CD4-positive, alpha-beta T cell treated with Interleukin-17A for 4 hours (primary cell): ENCODE results near the gene RASGEF1B.

Experiments used
- DNase-seq: peaks from one replicate; pipeline ENCODE4 v3.0.0-alpha.2; 2020; ENCODE audit warnings: mixed read lengths

The RASGEF1B gene

DNA sequence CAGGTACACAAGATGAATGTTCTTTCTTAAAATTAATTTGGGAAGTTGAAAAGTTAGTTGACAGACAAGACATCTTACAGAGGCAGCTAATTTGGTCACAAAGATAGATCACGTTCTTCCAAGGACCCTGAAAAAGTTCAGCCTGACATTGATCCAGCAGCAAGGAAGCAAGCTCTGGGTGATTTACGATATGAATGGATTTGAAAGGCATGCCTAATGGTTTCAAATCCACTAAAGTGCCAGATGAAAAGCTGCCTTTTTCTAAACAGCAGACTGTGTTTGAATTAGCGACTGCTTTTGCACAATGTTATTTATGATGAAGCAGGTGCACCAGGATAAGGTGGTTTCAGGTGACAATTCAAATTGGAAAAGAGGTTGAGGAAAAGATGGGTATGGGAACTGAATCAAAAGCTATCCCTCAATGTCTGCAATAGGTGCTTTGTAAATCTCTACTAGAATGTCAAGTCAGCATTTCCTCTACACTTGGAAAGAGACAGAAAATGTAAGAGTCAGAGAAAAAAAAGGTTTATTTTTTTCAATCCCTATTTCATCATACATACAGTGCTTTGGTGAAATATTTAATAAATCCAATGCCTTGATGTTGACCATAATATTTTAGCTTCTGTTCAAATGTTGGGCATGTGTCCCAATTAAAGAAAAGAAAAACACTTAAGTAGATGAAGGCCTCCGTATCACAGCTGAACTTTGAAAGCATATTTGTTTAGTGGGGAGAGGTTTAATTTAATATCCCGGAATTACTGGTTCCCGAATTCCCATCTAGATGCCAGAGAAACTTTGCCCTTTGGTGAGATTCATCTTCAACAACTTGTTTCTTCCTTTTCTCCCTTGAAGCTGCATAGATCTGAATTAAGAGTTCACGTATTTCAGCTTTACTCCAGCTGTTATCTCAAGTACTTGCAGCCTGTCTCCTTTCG is 6.0 kb downstream of the RASGEF1B start:
- DNase-seq = no peak

GRCh38 chr4:81460834-81461233 is 10.9 kb downstream of the RASGEF1B start:
- no peak for DNase-seq

DNA sequence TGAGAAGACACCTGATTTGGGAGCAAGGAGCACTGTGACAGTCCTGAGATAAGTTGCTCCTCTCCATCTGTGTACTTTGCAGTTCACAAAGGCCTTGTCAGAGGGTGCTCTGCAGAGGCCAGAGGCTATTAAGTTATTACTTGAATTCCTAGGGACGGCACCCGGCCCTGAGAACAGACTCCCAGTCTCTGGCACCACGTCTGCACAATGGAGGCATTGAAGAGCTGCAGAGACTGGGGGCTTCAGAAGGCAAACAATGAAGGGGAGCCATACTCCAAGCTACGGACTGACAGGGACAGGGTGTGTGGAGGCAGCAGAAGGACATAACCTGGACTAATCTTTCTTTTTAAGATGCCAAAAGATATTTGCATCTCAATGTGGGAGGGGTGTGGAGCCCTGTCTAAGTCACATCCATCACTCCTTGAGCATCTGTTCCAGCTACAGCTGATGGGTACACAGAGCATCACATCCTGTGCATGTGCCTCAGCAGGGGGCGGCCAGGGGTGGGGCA is 11.5 kb downstream of the RASGEF1B start:
- DNase-seq = no peak

GRCh38 chr4:81459228-81459627 is 12.5 kb downstream of the RASGEF1B start:
- DNase-seq = no peak

DNA sequence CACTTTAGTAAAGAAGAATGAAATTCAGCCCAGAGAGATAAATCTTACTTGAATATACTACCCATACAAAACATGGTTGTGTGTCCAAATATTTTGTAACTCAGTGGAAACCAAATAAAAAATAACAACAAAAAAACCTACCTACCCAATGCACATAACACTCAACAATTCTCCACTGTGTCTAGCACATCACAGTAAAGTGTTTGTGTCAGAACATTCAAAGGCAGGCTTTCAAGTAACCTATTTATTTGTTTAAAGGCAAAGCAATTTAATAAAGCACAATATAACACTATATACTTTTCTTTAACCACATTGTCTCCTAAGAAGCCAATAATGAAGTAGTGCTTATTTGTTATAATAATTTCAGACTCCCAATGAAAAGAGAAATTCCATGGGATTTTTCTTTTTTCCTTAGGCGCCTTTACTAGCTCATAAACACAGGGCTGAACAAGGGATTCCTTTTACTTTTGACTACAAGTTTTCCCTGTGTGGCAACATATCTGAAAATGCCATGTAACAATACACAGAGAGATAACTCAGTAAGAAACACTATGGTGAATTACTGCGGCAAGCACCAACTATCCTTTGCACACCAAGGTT is 13.7 kb downstream of the RASGEF1B start:
- no peak for DNase-seq

DNA sequence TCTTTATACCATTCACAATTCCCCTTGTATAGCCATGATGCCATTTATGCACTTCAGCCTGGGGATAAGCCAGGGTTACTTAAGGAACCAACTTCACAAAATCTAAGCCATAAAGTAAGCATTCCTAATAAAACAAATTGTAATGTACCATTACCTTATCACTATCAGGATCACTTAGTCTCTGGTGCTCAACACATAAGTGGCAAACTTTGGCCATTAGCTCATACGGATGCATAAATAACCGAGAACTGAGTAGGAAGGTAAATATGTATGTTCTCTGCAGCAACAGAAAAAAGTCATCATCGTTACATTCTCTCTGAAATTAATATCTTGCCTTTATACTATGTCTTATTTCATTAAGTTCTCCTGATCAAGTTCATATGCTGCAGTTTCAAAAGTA is 14.4 kb downstream of the RASGEF1B start:
- DNase-seq = no peak

DNA sequence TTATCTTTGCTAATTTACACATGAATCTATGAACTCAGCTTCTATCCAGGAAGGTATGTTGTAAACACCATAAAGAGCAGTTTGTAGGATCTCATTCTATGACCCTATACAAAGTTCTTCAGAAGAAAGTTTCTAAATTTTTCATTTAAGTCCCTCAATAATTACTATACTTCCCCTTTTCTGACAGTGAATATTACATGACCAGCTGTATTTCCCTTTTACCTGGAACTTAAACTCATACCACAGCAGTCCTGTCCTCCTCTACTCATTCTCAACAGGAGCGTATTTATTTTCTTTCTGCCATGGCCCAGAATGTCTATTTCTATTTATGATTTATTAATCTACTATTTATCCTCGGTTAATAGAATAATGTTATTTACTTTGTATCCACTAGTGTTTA is 15.8 kb downstream of the RASGEF1B start:
- DNase-seq = no peak

- DNase-seq = no peak
Measured at GRCh38 chr4:81454948-81455347, 16.8 kb downstream of the RASGEF1B start.

GRCh38 chr4:81454499-81454898 is 17.2 kb downstream of the RASGEF1B start:
- DNase-seq = peak; percentile 42

DNA sequence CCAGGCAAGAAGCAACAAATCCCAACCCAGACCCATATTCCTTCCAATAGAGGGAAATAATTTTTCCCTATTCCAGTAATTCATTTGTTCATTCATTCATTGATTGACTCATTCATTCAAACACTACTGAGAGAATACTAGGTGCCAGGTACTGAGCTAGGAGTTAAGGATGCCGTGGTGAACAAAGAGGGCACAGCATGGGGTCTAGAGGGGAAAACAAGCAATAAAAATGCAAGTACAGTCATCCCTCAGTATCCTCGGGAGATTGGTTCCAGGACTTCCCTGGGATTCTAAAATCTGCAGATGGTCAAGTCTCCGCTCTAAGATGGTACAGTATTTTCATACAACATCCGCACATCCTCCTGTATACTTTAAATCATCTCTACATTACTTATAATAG is 18.7 kb downstream of the RASGEF1B start:
- no peak for DNase-seq

DNA sequence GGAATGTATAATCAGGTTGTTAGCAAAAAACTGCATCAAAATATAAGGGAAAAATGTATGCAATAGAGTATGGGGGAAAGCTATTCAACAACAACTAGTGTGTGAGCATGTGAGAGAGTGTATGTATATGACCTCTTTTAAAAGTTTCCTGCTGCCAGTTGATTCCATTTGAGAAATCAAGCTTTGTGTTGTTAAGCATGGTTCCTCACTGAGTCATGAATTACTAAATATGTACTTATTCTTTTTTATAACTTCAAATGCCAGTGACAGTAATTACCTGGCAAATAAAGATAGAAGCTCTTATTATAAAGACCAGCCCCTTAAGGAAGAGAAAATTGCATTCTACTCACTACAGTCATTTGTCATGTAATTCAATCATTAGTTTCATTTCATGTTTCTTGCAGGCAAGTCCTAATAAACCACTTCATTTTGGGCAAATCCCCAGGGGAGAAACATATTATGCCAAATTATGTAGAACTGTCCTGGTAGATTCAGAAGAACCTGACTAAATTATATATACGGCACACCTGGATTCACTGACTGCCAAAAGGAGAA is 19.2 kb downstream of the RASGEF1B start:
- no peak for DNase-seq

- no peak for DNase-seq
Measured at GRCh38 chr4:81449015-81449414, 22.7 kb downstream of the RASGEF1B start.

DNA sequence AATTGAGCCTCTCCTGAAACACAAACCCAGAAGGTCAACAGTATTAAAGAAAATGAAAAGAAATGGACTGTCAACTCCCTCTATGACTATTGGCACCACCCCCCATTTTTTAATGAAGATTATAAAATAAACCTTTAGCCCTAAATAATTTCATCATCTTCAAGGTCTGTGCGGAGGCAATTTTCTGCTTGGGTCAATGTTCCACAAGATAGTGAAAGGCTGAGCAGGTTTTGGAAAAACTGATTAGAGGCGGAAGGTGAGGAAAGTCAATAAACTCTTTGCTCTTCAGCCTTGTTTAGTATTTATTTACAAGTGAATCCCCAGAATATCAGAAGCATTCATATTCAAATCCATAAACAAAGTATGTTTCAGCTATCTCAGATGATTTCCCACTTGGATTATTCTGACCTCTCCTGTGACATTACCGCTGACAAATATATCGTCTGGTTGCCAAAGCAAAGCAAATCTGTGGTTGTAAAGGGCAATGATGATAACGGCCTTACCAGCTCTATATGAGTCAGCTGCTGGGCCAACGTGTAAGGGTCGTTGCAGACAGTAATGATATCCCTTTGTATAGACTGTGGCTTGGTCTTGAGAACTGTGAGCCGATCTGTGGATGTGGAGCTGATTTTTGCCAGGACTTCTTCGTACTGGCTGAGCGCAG is 24.0 kb downstream of the RASGEF1B start:
- DNase-seq = no peak

- no peak for DNase-seq
Measured at GRCh38 chr4:81446634-81447033, 25.1 kb downstream of the RASGEF1B start.

DNA sequence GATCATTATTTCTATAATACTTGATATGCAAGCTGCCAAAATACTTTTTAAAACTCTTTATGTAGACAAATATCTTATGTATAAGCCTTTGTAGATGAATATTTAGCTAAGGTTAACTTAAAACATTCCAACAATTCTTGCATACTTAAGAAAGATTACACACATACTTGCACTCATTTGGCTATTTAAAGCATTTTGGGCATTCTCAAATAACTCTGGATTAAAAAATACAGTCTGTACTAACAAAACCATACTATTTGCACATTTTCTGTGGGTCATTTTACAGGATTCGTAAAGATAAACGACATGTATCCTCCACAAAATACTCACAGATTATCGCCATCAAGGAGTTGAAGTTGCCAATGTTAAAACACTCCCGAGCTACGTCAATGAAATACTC is 26.5 kb downstream of the RASGEF1B start:
- DNase-seq = no peak

GRCh38 chr4:81442484-81443085 is 29.1 kb downstream of the RASGEF1B start:
- DNase-seq = no peak

DNA sequence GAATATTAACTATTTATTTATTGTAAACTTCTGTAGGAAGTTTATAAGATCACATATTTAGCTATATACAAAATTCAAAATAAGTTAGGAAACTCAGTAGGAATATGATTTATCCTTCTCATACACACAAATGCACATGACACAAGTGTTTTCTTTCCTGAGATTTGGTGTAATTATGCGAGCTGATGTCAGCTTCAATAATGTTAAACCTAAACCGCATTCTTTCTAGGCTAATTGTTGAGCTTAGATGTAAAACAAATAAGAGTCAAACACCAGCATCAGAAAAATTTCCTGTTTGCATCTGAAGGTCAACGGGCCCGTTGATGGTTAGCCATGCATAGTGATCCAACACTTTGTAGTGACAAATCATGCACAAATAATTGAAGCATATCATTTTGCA is 30.8 kb downstream of the RASGEF1B start:
- DNase-seq = no peak

DNA sequence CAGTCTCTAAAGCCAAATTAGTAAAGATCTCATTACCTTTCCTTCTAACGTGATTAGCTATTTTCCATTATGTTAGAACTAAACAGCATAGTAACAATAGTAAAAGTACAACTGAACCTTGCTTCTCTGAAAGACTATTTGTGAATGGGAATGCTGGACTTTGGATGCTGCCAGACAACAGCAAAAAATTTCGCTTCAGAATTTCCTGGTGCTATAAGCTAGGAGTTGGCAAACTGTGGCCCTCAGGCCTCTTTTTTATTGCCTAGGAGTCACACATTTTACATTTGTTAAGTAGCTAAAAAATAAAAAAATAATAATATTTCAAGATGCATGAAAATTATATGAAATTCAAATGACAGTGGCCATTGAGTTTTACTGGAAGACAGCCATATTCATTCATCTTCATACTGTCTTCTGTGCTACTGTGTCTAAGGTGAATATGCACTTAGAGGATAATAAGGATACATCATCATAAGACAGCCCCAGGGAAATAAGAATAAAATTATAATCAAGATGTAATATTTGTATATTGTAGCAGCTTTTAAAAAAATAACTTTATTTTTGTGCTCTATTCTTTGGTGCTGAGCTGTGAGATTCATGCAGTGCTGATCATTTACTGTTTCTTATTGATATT is 34.6 kb downstream of the RASGEF1B start:
- DNase-seq = no peak

- DNase-seq = no peak
Measured at GRCh38 chr4:81436096-81436495, 35.6 kb downstream of the RASGEF1B start.

DNA sequence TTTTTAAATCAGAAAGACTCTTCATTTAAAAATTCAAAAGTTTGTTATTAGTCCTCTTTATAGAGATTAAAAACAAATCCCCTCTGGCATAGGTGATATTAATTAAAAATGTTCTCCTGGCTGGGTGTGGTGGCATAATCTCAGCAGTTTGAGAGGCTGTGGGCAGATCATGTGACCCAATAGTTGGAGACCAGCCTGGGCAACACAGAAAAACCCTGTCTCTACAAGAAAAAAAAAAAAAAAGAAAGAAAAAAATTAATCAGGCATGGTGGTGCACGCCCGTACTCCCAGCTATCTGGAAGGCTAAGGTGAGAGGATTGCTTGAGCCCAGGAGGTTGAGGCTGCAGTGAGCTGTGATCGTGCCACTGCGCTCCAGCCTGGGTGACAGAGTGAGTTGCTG is 38.9 kb downstream of the RASGEF1B start:
- DNase-seq = no peak

DNA sequence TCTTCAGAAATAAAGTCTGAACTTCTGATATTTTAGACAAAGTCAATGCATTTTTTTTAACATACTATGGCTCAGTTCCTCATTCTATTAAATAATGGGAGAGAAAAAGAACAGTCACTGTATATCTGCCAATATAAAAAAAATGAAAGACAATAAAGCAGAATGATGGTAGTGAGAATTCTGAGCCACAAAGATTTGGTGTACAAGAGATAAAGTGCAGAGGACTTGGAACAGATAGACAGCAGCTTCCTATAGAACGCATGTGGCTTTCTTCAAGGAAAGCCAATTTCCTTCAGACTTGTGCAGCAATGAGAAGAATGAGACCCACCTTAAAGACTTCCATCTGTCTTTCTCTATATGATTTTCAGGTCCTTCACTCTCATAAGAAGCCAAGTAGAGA is 39.7 kb downstream of the RASGEF1B start:
- no peak for DNase-seq

GRCh38 chr4:81429607-81430006 is 42.1 kb downstream of the RASGEF1B start:
- DNase-seq = no peak
